BE2C (cell line): ENCODE results near the gene CTCFL.

Experiments used
- DNase-seq: peaks from one replicate; pipeline ENCODE4 v3.0.0-alpha.2; 2020
- H3K27me3 ChIP-seq: fragments of 250-450 bp; sonication (Bioruptor Pico); 2 replicates; pipeline ENCODE4 v1.5.1; 2020; ENCODE audit warnings: mild to moderate bottlenecking
- H3K36me3 ChIP-seq: fragments of 250-450 bp; sonication (Bioruptor Pico); 2 replicates; pipeline ENCODE4 v1.5.1; 2020; ENCODE audit warnings: mild to moderate bottlenecking
- H3K4me1 ChIP-seq: fragments of 250-450 bp; sonication (Bioruptor Pico); 2 replicates; pipeline ENCODE4 v1.5.1; 2020
- H3K4me3 ChIP-seq: 2 replicates; pipeline ENCODE4 v1.5.1; 2011; ENCODE audit warnings: low read depth, low read length
- H3K9me3 ChIP-seq: fragments of 250-450 bp; sonication (Bioruptor Pico); 2 replicates; pipeline ENCODE4 v1.5.1; 2020
- TF ChIP-seq, protein P1 (sequence below): IDR thresholded peaks from 2 replicates; pipeline ENCODE4 v1.5.1; 2012; ENCODE audit warnings: mild to moderate bottlenecking, low read depth, low read length

CTCFL gene

DNA sequence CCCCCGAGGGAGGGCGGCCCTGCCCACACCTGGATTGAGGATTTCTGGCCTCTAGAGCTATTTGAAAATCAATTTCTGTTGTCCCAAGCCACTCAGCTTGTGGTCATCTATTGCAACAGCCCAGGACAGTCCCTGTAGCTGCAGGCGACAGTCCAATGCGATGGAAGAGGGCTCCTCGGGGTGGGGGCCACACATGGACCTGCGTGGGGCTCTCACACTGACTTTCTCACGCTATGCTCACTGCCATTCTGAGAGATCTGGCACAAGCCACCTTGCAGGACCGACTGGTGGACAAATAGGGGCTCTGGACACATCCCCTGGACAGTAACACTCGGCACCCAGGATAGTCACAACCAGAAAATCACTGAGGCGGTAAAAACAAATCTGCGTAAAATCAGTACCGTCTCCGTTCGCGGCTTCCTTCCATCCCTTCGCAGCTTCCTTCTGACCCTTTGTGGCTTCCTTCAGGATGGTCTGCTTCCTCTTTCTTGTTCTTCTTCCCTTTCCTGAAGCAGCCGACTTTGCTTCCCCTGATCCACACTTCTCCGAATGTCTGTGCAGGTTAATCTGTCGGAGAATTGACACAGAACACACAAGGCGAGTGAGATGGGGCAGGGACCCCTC is 21.8 kb downstream of the CTCFL start:
- H3K27me3 ChIP-seq = no peaks in the 10 kb centered on the region

DNA sequence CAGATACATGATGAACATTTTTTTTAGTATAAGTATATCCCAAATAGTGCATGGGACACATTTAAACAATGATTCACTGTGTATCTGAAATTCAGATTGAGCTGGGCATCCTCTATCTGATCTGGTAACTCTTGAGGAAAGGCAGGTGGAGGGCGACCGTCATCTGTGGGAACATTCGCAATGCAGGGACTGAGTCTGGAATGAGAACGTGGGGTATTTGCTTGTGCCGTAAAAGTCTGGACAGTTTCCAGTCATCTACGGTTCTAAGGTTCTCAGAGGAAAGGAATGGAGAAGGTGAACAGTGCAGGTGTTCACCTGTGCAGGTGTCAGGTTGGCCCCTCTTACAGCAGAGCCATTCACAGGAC is 22.6 kb downstream of the CTCFL start:
- Histone ChIP-seq H3K27me3 (no peaks in the 10 kb centered on the region), H3K36me3 (no peaks in the 10 kb centered on the region), H3K9me3 (no peaks in the 10 kb centered on the region), H3K4me3 (no peak overlapping the region), H3K4me1 (no peaks in the 10 kb centered on the region; the same call in 1 of the 2 replicates)
- TF ChIP-seq, protein P1, sequence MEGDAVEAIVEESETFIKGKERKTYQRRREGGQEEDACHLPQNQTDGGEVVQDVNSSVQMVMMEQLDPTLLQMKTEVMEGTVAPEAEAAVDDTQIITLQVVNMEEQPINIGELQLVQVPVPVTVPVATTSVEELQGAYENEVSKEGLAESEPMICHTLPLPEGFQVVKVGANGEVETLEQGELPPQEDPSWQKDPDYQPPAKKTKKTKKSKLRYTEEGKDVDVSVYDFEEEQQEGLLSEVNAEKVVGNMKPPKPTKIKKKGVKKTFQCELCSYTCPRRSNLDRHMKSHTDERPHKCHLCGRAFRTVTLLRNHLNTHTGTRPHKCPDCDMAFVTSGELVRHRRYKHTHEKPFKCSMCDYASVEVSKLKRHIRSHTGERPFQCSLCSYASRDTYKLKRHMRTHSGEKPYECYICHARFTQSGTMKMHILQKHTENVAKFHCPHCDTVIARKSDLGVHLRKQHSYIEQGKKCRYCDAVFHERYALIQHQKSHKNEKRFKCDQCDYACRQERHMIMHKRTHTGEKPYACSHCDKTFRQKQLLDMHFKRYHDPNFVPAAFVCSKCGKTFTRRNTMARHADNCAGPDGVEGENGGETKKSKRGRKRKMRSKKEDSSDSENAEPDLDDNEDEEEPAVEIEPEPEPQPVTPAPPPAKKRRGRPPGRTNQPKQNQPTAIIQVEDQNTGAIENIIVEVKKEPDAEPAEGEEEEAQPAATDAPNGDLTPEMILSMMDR = no peak
- no peak for DNase-seq

More for the DNA sequence above, 21.8 kb downstream of the CTCFL start:
- TF ChIP-seq, protein P1 = no peak
- DNase-seq = no peak
- H3K36me3 ChIP-seq = no peaks in the 10 kb centered on the region
- no peaks in the 10 kb centered on the region for H3K9me3 ChIP-seq
- no peaks in the 10 kb centered on the region; the same call in 1 of the 2 replicates for H3K4me1 ChIP-seq
- H3K4me3 ChIP-seq = no peak overlapping the region

DNA sequence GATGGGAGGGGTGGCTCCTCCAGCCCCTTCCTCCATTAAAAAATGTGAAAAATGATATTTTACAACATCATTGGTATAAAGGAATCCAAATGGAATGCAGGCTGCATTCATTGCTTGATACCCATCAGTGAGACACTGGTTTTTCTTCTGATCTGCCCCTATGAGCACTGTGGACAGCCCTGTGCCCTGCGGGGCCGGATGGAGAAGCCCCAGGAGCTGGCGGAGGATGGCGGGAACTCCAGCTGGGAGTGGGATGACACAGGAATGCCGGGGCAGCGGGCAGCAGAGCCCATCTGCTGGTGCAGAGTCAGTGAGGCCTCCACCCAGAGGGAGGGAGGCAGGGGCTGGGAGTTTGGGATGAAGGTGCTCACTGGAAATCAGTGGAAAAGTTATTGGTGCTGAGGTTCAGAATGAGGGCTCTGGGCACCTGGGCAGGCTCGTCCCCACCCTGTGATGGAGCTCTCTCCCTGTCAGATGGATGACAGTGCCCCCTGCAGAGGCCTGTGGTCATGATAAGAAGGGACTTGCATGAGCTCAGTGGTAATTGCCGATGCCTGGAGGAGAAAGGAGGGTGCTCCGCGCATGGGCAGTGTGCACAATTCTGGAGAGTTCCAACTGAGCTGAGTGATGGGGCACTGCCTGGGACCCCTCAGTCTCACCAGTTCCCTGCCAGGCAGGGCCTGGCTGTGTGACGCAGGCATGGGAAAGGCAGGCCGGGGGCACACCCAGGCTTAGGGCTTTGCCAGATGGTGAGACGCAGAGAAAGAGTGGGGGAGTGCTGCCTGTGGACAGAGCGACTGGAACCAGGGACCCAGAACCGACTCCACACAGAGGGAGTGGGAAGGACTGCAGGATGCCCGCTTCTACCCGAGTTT is 23.2 kb downstream of the CTCFL start:
- Histone ChIP-seq H3K4me1 (no peaks in the 10 kb centered on the region; the same call in 1 of the 2 replicates), H3K9me3 (no peaks in the 10 kb centered on the region), H3K27me3 (no peaks in the 10 kb centered on the region), H3K36me3 (no peaks in the 10 kb centered on the region), H3K4me3 (no peak overlapping the region)
- TF ChIP-seq, protein P1 = peak; percentile 28; the same call in 1 of the 2 replicates
- peak; percentile 36 for DNase-seq

DNA sequence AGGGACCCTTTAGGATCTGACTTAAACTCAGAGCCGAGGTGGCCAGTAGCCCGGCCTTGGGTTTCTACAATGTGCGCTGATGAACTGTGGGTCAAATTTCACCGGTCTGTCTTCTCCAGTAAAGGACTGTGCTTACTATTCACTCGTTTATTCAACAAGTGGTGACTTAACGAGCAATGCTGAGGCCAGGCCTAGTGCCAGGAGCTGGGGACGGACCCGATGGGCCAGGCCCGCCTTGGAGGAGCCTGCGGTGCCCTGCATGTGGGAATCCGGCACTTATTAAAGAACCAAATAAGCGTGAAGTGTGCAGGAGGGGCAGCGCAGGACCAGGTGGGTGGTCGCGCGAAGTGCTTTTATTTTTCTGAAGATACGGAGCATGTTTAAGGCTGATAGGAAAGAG is 24.0 kb downstream of the CTCFL start:
- no peak overlapping the region for H3K4me3 ChIP-seq
- H3K27me3 ChIP-seq = no peaks in the 10 kb centered on the region
- TF ChIP-seq, protein P1 = no peak
- no peak for DNase-seq
- H3K9me3 ChIP-seq = no peaks in the 10 kb centered on the region
- no peaks in the 10 kb centered on the region for H3K36me3 ChIP-seq
- no peaks in the 10 kb centered on the region; the same call in 1 of the 2 replicates for H3K4me1 ChIP-seq

DNA sequence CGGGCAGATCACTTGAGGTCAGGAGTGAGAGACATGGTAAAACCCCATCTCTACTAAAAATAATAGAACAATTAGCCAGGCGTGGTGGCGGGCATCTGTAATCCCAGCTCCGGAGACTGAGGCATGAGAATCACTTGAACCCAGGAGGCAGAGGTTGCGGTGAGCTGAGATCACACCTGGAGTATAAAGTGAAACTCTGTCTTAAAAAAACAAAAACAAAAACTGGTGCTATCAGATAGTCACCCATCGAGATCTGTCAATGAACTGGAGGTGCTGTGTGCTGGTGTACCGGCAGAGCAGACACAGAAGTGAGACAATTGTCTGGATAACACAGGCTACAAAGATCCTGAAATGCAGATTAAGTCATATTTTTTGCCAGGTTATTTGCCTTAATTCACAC is 24.7 kb downstream of the CTCFL start:
- no peak for DNase-seq
- Histone ChIP-seq H3K4me3 (no peak overlapping the region), H3K4me1 (no peaks in the 10 kb centered on the region; the same call in 1 of the 2 replicates), H3K9me3 (no peaks in the 10 kb centered on the region), H3K27me3 (no peaks in the 10 kb centered on the region), H3K36me3 (no peaks in the 10 kb centered on the region)
- TF ChIP-seq, protein P1 = no peak

DNA sequence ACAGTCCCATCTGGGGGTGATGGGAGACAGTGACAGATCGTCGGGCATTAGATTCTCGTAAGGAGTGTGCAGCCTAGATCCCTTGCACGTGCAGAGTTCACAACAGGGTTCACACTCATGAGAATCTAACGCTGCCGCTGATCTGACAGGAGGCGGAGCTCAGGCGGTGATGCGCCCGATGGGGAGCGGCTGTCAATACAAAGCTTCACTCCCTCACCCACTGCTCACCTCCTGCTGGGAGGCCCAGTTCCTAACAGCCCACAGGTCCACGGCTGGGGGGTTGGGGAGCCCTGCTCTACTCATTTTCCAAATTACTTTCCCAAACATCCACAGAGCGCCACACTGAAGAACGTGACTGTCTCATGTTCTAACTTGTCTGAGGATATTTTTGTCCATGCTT is 25.3 kb downstream of the CTCFL start:
- TF ChIP-seq, protein P1 = no peak
- no peak for DNase-seq
- Histone ChIP-seq H3K4me3 (no peak overlapping the region), H3K4me1 (no peaks in the 10 kb centered on the region; the same call in 1 of the 2 replicates), H3K9me3 (no peaks in the 10 kb centered on the region), H3K36me3 (no peaks in the 10 kb centered on the region), H3K27me3 (no peaks in the 10 kb centered on the region)
